Karpas-422 (cell line): ENCODE data around the gene RETREG2. TPM values are rescaled to one million over a fixed set of nuclear protein-coding genes. Genes with fewer than 3 reads are reported as not detected.
"Not testable (repeated sequence)": the region's sequence is repeated elsewhere in the genome, so short reads cannot be mapped to it uniquely, and the experiment has no call there.

Experiments used
- DNase-seq: peaks from one replicate; pipeline ENCODE4 v3.0.0-alpha.2; 2015
- H2AFZ ChIP-seq: fragments of 200-600 bp; sonication (generic); 2 replicates; pipeline ENCODE4 v1.6.1; 2014; ENCODE audit warnings: antibody characterized with exemption, low read length, mixed read lengths
- H3K27ac ChIP-seq: fragments of 200-600 bp; sonication (generic); 2 replicates; pipeline ENCODE4 v1.5.1; 2014; ENCODE audit warnings: mild to moderate bottlenecking, low read length, moderate library complexity
- H3K27me3 ChIP-seq: fragments of 200-600 bp; sonication (generic); 2 replicates; pipeline ENCODE4 v1.6.1; 2014; ENCODE audit warnings: low read length, mixed read lengths
- H3K36me3 ChIP-seq: fragments of 200-600 bp; sonication (generic); 2 replicates; pipeline ENCODE4 v1.6.1; 2014; ENCODE audit warnings: low read length, mixed read lengths; ENCODE audit not compliant: insufficient read depth
- H3K4me1 ChIP-seq: fragments of 200-600 bp; sonication (generic); 2 replicates; pipeline ENCODE4 v1.6.1; 2014; ENCODE audit warnings: mild to moderate bottlenecking, low read length, mixed read lengths
- H3K4me2 ChIP-seq: fragments of 200-600 bp; sonication (generic); 2 replicates; pipeline ENCODE4 v1.6.1; 2014; ENCODE audit warnings: low read length, low read depth, mild to moderate bottlenecking; ENCODE audit not compliant: poor library complexity, severe bottlenecking
- H3K4me3 ChIP-seq: fragments of 200-600 bp; sonication (generic); 2 replicates; pipeline ENCODE4 v1.5.1; 2014; ENCODE audit warnings: mild to moderate bottlenecking, antibody characterized with exemption, low read length, mixed read lengths
- H3K79me2 ChIP-seq: fragments of 200-600 bp; sonication (generic); 2 replicates; pipeline ENCODE4 v1.6.1; 2014; ENCODE audit warnings: mild to moderate bottlenecking, low read length, mixed read lengths
- H3K9ac ChIP-seq: fragments of 200-600 bp; sonication (generic); 2 replicates; pipeline ENCODE4 v1.6.0; 2014; ENCODE audit warnings: low read length
- H3K9me2 ChIP-seq: fragments of 200-600 bp; sonication (generic), shearing (Covaris generic); replicated peaks from 2 replicates; pipeline ENCODE4 v1.6.0; 2014; ENCODE audit warnings: mild to moderate bottlenecking, low read length, moderate library complexity; ENCODE audit not compliant: insufficient read depth
- H3K9me3 ChIP-seq: fragments of 300-700, 200-600 bp; sonication (generic); 2 replicates; pipeline ENCODE4 v1.6.1; 2014; ENCODE audit warnings: low read length, mixed read lengths
- H4K20me1 ChIP-seq: fragments of 200-600 bp; sonication (generic); 2 replicates; pipeline ENCODE4 v1.6.1; 2014; ENCODE audit warnings: mild to moderate bottlenecking, antibody characterized with exemption, low read length, low read depth; ENCODE audit not compliant: insufficient read depth
- total RNA-seq: library from RNA; depleted of rRNA; stranded (reverse); fragments of >200 nt; shearing (Covaris generic); gene quantifications from 2 replicates; pipeline ENCODE4 v1.2.3, GENCODE V29; 2014; ENCODE audit warnings: low replicate concordance

RETREG2 gene
- total RNA-seq, 1 experiment from 2014 or later: 61.1 TPM

GRCh38 chr2:219186754-219187456 is 8.8 kb downstream of the RETREG2 start:
- H3K27me3 ChIP-seq: no peaks in the 10 kb centered on the region
- H3K9ac ChIP-seq: no peak overlapping the region
- peaks cover 13% of the 10 kb centered on the region for H3K36me3 ChIP-seq
- H3K4me1 ChIP-seq: peaks cover 3% of the 10 kb centered on the region
- peak; percentile 43 for DNase-seq
- H3K4me3 ChIP-seq: no peak overlapping the region
- H3K9me3 ChIP-seq: no peaks in the 10 kb centered on the region
- H4K20me1 ChIP-seq: no peaks in the 10 kb centered on the region; the same call in 1 of the 2 replicates
- 0 out of 2 replicates have a peak overlapping the region, but pooled peaks have one; percentile 41 for H2AFZ ChIP-seq
- H3K9me2 ChIP-seq: no peaks in the 10 kb centered on the region
- no peaks in the 10 kb centered on the region for H3K79me2 ChIP-seq
- no peak overlapping the region for H3K27ac ChIP-seq
- no peak overlapping the region for H3K4me2 ChIP-seq

- H3K9me3 ChIP-seq: no peaks in the 10 kb centered on the region
- no peaks in the 10 kb centered on the region for H3K27me3 ChIP-seq
- H3K36me3 ChIP-seq: no peaks in the 10 kb centered on the region
- H3K79me2 ChIP-seq: no peaks in the 10 kb centered on the region
- no peak overlapping the region for H3K4me2 ChIP-seq
- no peak overlapping the region for H2AFZ ChIP-seq
- no peaks in the 10 kb centered on the region for H4K20me1 ChIP-seq
- no peaks in the 10 kb centered on the region for H3K9me2 ChIP-seq
- H3K9ac ChIP-seq: no peak overlapping the region
- H3K4me3 ChIP-seq: no peak overlapping the region
- peak; percentile 25 for DNase-seq
- H3K4me1 ChIP-seq: no peaks in the 10 kb centered on the region
- no peak overlapping the region for H3K27ac ChIP-seq
Observed at GRCh38 chr2:219197388-219197787, 19.3 kb downstream of the RETREG2 start.

- no peaks in the 10 kb centered on the region for H3K4me1 ChIP-seq
- H3K79me2 ChIP-seq: no peaks in the 10 kb centered on the region
- no peak overlapping the region for H3K9ac ChIP-seq
- no peaks in the 10 kb centered on the region for H4K20me1 ChIP-seq
- no peaks in the 10 kb centered on the region for H3K36me3 ChIP-seq
- no peak overlapping the region for H3K27ac ChIP-seq
- no peak overlapping the region for H3K4me2 ChIP-seq
- no peak overlapping the region for H2AFZ ChIP-seq
- peak; percentile 27 for DNase-seq
- H3K9me2 ChIP-seq: no peaks in the 10 kb centered on the region
- no peak overlapping the region for H3K4me3 ChIP-seq
- no peaks in the 10 kb centered on the region for H3K9me3 ChIP-seq
- no peaks in the 10 kb centered on the region for H3K27me3 ChIP-seq
Observed at GRCh38 chr2:219198974-219199373, 20.9 kb downstream of the RETREG2 start.

GRCh38 chr2:219199470-219200211 is 21.6 kb downstream of the RETREG2 start:
- Histone ChIP-seq H3K9me2 (no peaks in the 10 kb centered on the region), H2AFZ (no peak overlapping the region), H3K9ac (no peak overlapping the region), H4K20me1 (no peaks in the 10 kb centered on the region), H3K27ac (no peak overlapping the region), H3K79me2 (no peaks in the 10 kb centered on the region), H3K27me3 (no peaks in the 10 kb centered on the region), H3K4me3 (no peak overlapping the region), H3K4me2 (no peak overlapping the region), H3K36me3 (no peaks in the 10 kb centered on the region; the same call in 1 of the 2 replicates), H3K9me3 (peaks cover 3% of the 10 kb centered on the region), H3K4me1 (no peaks in the 10 kb centered on the region)
- peak; percentile 16 for DNase-seq

GRCh38 chr2:219200502-219201326 is 22.6 kb downstream of the RETREG2 start:
- H3K4me1 ChIP-seq, H3K4me2 ChIP-seq, H4K20me1 ChIP-seq, H2AFZ ChIP-seq, H3K4me3 ChIP-seq, H3K9me2 ChIP-seq, H3K79me2 ChIP-seq, H3K27me3 ChIP-seq, H3K27ac ChIP-seq, H3K36me3 ChIP-seq, H3K9me3 ChIP-seq, H3K9ac ChIP-seq: not testable (repeated sequence)
- DNase-seq: peak; percentile 40

- not testable (repeated sequence) for H2AFZ ChIP-seq, H3K27me3 ChIP-seq, H3K9ac ChIP-seq, H3K9me3 ChIP-seq, H3K36me3 ChIP-seq, H3K27ac ChIP-seq, H4K20me1 ChIP-seq, H3K9me2 ChIP-seq, H3K4me3 ChIP-seq, H3K4me1 ChIP-seq, H3K4me2 ChIP-seq, DNase-seq, H3K79me2 ChIP-seq
Observed at GRCh38 chr2:219201331-219201730, 23.3 kb downstream of the RETREG2 start.

- H3K27me3 ChIP-seq: no peaks in the 10 kb centered on the region
- peaks cover 16% of the 10 kb centered on the region for H3K4me1 ChIP-seq
- H3K9ac ChIP-seq: no peak overlapping the region
- H3K9me2 ChIP-seq: no peaks in the 10 kb centered on the region
- no peak overlapping the region for H3K27ac ChIP-seq
- DNase-seq: peak; percentile 44
- H2AFZ ChIP-seq: no peak overlapping the region
- H3K4me3 ChIP-seq: no peak overlapping the region
- H4K20me1 ChIP-seq: no peaks in the 10 kb centered on the region
- no peaks in the 10 kb centered on the region for H3K79me2 ChIP-seq
- H3K4me2 ChIP-seq: no peak overlapping the region
- peaks cover 9% of the 10 kb centered on the region for H3K36me3 ChIP-seq
- H3K9me3 ChIP-seq: peaks cover 6% of the 10 kb centered on the region
Observed at GRCh38 chr2:219204425-219205164, 26.5 kb downstream of the RETREG2 start.
